SK-N-SH (cell line): ENCODE data around the gene PACSIN1. TPM values are rescaled to one million over a fixed set of nuclear protein-coding genes. Genes with fewer than 3 reads are reported as not detected.

Source experiments
- CTCF ChIA-PET: fragments of 300-600, 350-600 bp; formaldehyde crosslinking; extraction: SDS; loops from one replicate; lab custom pipeline; 2021; lab: Yijun Ruan, JAX
- POLR2A ChIA-PET: fragments of 350-600 bp; sonication (Branson Sonifier 250); formaldehyde crosslinking; extraction: SDS; loops from one replicate; lab custom pipeline; 2020; ENCODE audit warnings: antibody characterized with exemption, inconsistent platforms; lab: Yijun Ruan, JAX
- DNase-seq: peaks from one replicate; pipeline ENCODE4 v3.0.0; 2012
- H2AFZ ChIP-seq: fragments of 200-600 bp; sonication (generic); 2 replicates; pipeline ENCODE4 v1.8.1; 2016; ENCODE audit warnings: antibody characterized with exemption, mild to moderate bottlenecking, low read depth
- H3F3A ChIP-seq: fragments of 200-600 bp; sonication (generic); replicated peaks from 2 replicates; pipeline ENCODE3; 2016; ENCODE audit warnings: antibody characterized with exemption, mild to moderate bottlenecking; ENCODE audit not compliant: insufficient read depth
- H3K27ac ChIP-seq, 2 experiments: fragments of 200-500 bp in 1 of 2; fragments of 200-600 bp in 1 of 2; sonication (Bioruptor generic) in 1 of 2; sonication (generic), shearing (Covaris generic) in 1 of 2; 2 replicates each; pipeline versions ENCODE4 v1.5.1 to v1.6.1; 2014 to 2016; ENCODE audit warnings: low read depth in 2 of 2, inconsistent platforms in 1 of 2, low read length in 1 of 2, mild to moderate bottlenecking in 1 of 2, mixed read lengths in 1 of 2
- H3K27me3 ChIP-seq: fragments of 200-600 bp; sonication (generic), shearing (Covaris generic); 2 replicates; pipeline ENCODE4 v1.6.1; 2016; ENCODE audit warnings: mixed run types; ENCODE audit not compliant: insufficient read depth
- H3K36me3 ChIP-seq, 2 experiments: fragments of 200-500 bp in 1 of 2; fragments of 200-600 bp in 1 of 2; sonication (Bioruptor generic) in 1 of 2; sonication (generic) in 1 of 2; replicated peaks in 1 of 2; 2 replicates each; pipeline versions ENCODE3 to v1.5.1; 2014 to 2016; ENCODE audit warnings: low read length in 1 of 2, mild to moderate bottlenecking in 1 of 2; ENCODE audit not compliant: insufficient read depth in 2 of 2, control insufficient read depth in 1 of 2
- H3K4me1 ChIP-seq, 2 experiments: fragments of 200-500 bp in 1 of 2; fragments of 200-600 bp in 1 of 2; sonication (Bioruptor generic) in 1 of 2; sonication (generic), shearing (Covaris generic) in 1 of 2; 2 replicates each; pipeline versions ENCODE4 v1.5.1 to v1.6.1; 2014 to 2016; ENCODE audit warnings: low read depth in 1 of 2, low read length in 1 of 2, mixed run types in 1 of 2; ENCODE audit not compliant: insufficient read depth in 2 of 2, control insufficient read depth in 1 of 2
- H3K4me2 ChIP-seq: fragments of 200-600 bp; sonication (generic), shearing (Covaris generic); 2 replicates; pipeline ENCODE4 v1.6.1; 2017; ENCODE audit warnings: mixed run types
- H3K4me3 ChIP-seq, 2 experiments: fragments of 200-500 bp in 1 of 2; fragments of 200-600 bp in 1 of 2; sonication (Bioruptor generic) in 1 of 2; sonication (generic), shearing (Covaris generic) in 1 of 2; 2 replicates each; pipeline versions ENCODE4 v1.5.1 to v1.8.1; 2014 to 2016; ENCODE audit warnings: low read depth in 2 of 2, inconsistent platforms in 1 of 2, low read length in 1 of 2, mild to moderate bottlenecking in 1 of 2, mixed read lengths in 1 of 2, moderate library complexity in 1 of 2
- H3K79me2 ChIP-seq: fragments of 200-600 bp; sonication (generic); 2 replicates; pipeline ENCODE4 v1.8.1; 2017; ENCODE audit warnings: mild to moderate bottlenecking; ENCODE audit not compliant: insufficient read depth
- H3K9ac ChIP-seq: fragments of 200-600 bp; sonication (generic); 2 replicates; pipeline ENCODE4 v1.6.1; 2017; ENCODE audit warnings: mixed run types
- H3K9me2 ChIP-seq: fragments of 200-600 bp; sonication (generic); 2 replicates; pipeline ENCODE4 v1.6.1; 2017; ENCODE audit warnings: mixed run types
- H3K9me3 ChIP-seq: fragments of 200-600 bp; sonication (generic); 2 replicates; pipeline ENCODE4 v1.6.1; 2017; ENCODE audit warnings: mixed run types, mild to moderate bottlenecking, moderate library complexity
- H4K20me1 ChIP-seq: fragments of 200-600 bp; sonication (generic); 2 replicates; pipeline ENCODE4 v1.6.1; 2017; ENCODE audit warnings: mild to moderate bottlenecking, mixed run types; ENCODE audit not compliant: insufficient read depth
- CHD2 ChIP-seq: fragments of 150-350 bp; IDR thresholded peaks from 2 replicates; pipeline ENCODE4 v1.6.1; 2018; ENCODE audit warnings: low read length; ENCODE audit not compliant: partially characterized antibody
- CTCF ChIP-seq: fragments of 200-600 bp; sonication (generic); IDR thresholded peaks from 2 replicates; pipeline ENCODE4 v1.6.1; 2017; ENCODE audit warnings: antibody characterized with exemption, mild to moderate bottlenecking, moderate library complexity
- ELF1 ChIP-seq: IDR thresholded peaks from 2 replicates; pipeline ENCODE4 v1.4.0; 2012
- EP300 ChIP-seq, 2 experiments: IDR thresholded peaks; 2 replicates each; pipeline versions ENCODE4 v1.4.0 to v1.6.1; 2012; ENCODE audit warnings: borderline replicate concordance in 1 of 2, low read depth in 1 of 2, low read length in 1 of 2
- FOXJ3 ChIP-seq: sonication (generic); formaldehyde crosslinking; IDR thresholded peaks from 2 replicates; pipeline ENCODE4 v1.5.1; 2020; ENCODE audit warnings: mild to moderate bottlenecking, missing genetic modification reagents
- FOXM1 ChIP-seq: IDR thresholded peaks from 2 replicates; pipeline ENCODE4 v1.4.0; 2012; ENCODE audit warnings: low read depth, mild to moderate bottlenecking
- GATA2 ChIP-seq: sonication (generic); formaldehyde crosslinking; IDR thresholded peaks from 2 replicates; pipeline ENCODE4 v1.5.0; 2020; ENCODE audit warnings: mild to moderate bottlenecking, missing genetic modification reagents
- JUND ChIP-seq: IDR thresholded peaks from 2 replicates; pipeline ENCODE4 v1.4.0; 2012
- MXI1 ChIP-seq: IDR thresholded peaks from 2 replicates; pipeline ENCODE4 v1.6.1; 2012; ENCODE audit warnings: mild to moderate bottlenecking, low read depth, low read length, improper control_type of control experiment
- RAD21 ChIP-seq: IDR thresholded peaks from 2 replicates; pipeline ENCODE4 v1.6.1; 2012; ENCODE audit warnings: mild to moderate bottlenecking, low read length
- RCOR1 ChIP-seq: fragments of 150-350 bp; IDR thresholded peaks from 2 replicates; pipeline ENCODE4 v1.6.1; 2017; ENCODE audit warnings: antibody characterized with exemption, low read length
- RFX5 ChIP-seq: IDR thresholded peaks from 2 replicates; pipeline ENCODE4 v1.6.1; 2012; ENCODE audit warnings: mild to moderate bottlenecking, improper control_type of control experiment, low read length
- RXRA ChIP-seq: IDR thresholded peaks from 2 replicates; pipeline ENCODE4 v1.4.0; 2012; ENCODE audit warnings: low read depth, mild to moderate bottlenecking, borderline replicate concordance
- TAF1 ChIP-seq: IDR thresholded peaks from 2 replicates; pipeline ENCODE4 v1.6.1; 2012; ENCODE audit warnings: low read depth, mild to moderate bottlenecking, low read length, moderate library complexity, borderline replicate concordance
- TEAD4 ChIP-seq: IDR thresholded peaks from 2 replicates; pipeline ENCODE4 v1.4.0; 2012; ENCODE audit warnings: mild to moderate bottlenecking, borderline replicate concordance; ENCODE audit not compliant: insufficient read depth
- USF1 ChIP-seq: IDR thresholded peaks from 2 replicates; pipeline ENCODE4 v1.4.0; 2012; ENCODE audit warnings: low read depth, borderline replicate concordance
- ZBTB33 ChIP-seq: IDR thresholded peaks from 2 replicates; pipeline ENCODE4 v1.4.0; 2012; ENCODE audit warnings: low read depth, borderline replicate concordance
- WGBS: methylation state at CpG from one replicate; pipeline ENCODE4 v1.1.6; 2017; ENCODE audit warnings: low lambda C conversion rate; 5-methylcytosine and 5-hydroxymethylcytosine counted together
- polyA plus RNA-seq, 3 experiments: library from polyadenylated mRNA; depleted of rRNA; stranded (reverse); fragments of >200 nt; gene quantifications; 2 replicates each; pipeline ENCODE4 v1.2.3, GENCODE V29; 2012
- TF ChIP-seq, protein P1 (sequence below): IDR thresholded peaks from 2 replicates; pipeline ENCODE4 v1.4.0; 2012; ENCODE audit warnings: low read depth

PACSIN1 gene
- polyA plus RNA-seq, 1 of the 3 experiments (the other 2 are of a cell fraction), result 0.05 TPM

GRCh38 chr6:34564181-34564580 lies 98.3 kb downstream of the PACSIN1 start:
- ChIA-PET POLR2A (no interaction called here), CTCF (interaction anchor here (0.9 to 2.1 kb wide), 4 partner anchors 17 to 138 kb away, joined by 3 to 9 read pairs (median 5); no protein-coding TSS in a partner anchor)
- H3K36me3 ChIP-seq, result no peaks in the 10 kb centered on the region
- no peak for TF ChIP-seq TEAD4
- no peak for TF ChIP-seq JUND
- TF ChIP-seq RFX5, result no peak
- TF ChIP-seq CHD2, result no peak
- no peak for TF ChIP-seq FOXM1
- TF ChIP-seq ZBTB33, result no peak
- no peak for TF ChIP-seq TAF1
- TF ChIP-seq EP300 (IDR thresholded peaks at IDR 0.05; ENCODE audit: borderline replicate concordance in 1 of 2, low read depth in 1 of 2, low read length in 1 of 2), result no peak
- no peak for TF ChIP-seq RAD21
- no peak for TF ChIP-seq RCOR1
- TF ChIP-seq USF1, result no peak
- TF ChIP-seq ELF1, result no peak
- no peak for TF ChIP-seq GATA2 (CRISPR knock-in tag)
- no peak for TF ChIP-seq MXI1
- TF ChIP-seq, protein P1, sequence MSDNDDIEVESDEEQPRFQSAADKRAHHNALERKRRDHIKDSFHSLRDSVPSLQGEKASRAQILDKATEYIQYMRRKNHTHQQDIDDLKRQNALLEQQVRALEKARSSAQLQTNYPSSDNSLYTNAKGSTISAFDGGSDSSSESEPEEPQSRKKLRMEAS, result no peak
- no peak for TF ChIP-seq CTCF
- no peak for TF ChIP-seq RXRA
- no peak for TF ChIP-seq FOXJ3
- WGBS, result 91% methylated on average over 3 of the region's 5 CpGs
- no peak for DNase-seq
- H3K27ac ChIP-seq, result no peak overlapping the region
- H2AFZ ChIP-seq, result no peak overlapping the region
- H3K79me2 ChIP-seq, result no peaks in the 10 kb centered on the region
- no peak overlapping the region for H3K9ac ChIP-seq
- no peaks in the 10 kb centered on the region for H3K9me2 ChIP-seq
- no peaks in the 10 kb centered on the region; a peak in 1 of 4 replicates for H3K4me1 ChIP-seq
- H3K4me3 ChIP-seq, result no peak overlapping the region
- no peaks in the 10 kb centered on the region for H3K9me3 ChIP-seq
- no peak overlapping the region for H3K4me2 ChIP-seq
- H3K27me3 ChIP-seq, result no peaks in the 10 kb centered on the region
- H4K20me1 ChIP-seq, result no peaks in the 10 kb centered on the region
- H3F3A ChIP-seq, result no peaks in the 10 kb centered on the region
